SK-N-SH (cell line): ENCODE measurements around the gene GHDC. TPM values are rescaled to one million over a fixed set of nuclear protein-coding genes. Genes with fewer than 3 reads are reported as not detected.
"Not testable (repeated sequence)": the region's sequence is repeated elsewhere in the genome, so short reads cannot be mapped to it uniquely, and the experiment has no call there.

Experiments used
- CTCF ChIA-PET: fragments of 300-600, 350-600 bp; formaldehyde crosslinking; extraction: SDS; loops from one replicate; lab custom pipeline; 2021; lab: Yijun Ruan, JAX
- POLR2A ChIA-PET: fragments of 350-600 bp; sonication (Branson Sonifier 250); formaldehyde crosslinking; extraction: SDS; loops from one replicate; lab custom pipeline; 2020; ENCODE audit warnings: antibody characterized with exemption, inconsistent platforms; lab: Yijun Ruan, JAX
- DNase-seq: peaks from one replicate; pipeline ENCODE4 v3.0.0; 2012
- H2AFZ ChIP-seq: fragments of 200-600 bp; sonication (generic); 2 replicates; pipeline ENCODE4 v1.8.1; 2016; ENCODE audit warnings: antibody characterized with exemption, mild to moderate bottlenecking, low read depth
- H3F3A ChIP-seq: fragments of 200-600 bp; sonication (generic); replicated peaks from 2 replicates; pipeline ENCODE3; 2016; ENCODE audit warnings: antibody characterized with exemption, mild to moderate bottlenecking; ENCODE audit not compliant: insufficient read depth
- H3K27ac ChIP-seq, 2 experiments: fragments of 200-500 bp in 1 of 2; fragments of 200-600 bp in 1 of 2; sonication (Bioruptor generic) in 1 of 2; sonication (generic), shearing (Covaris generic) in 1 of 2; 2 replicates each; pipeline versions ENCODE4 v1.5.1 to v1.6.1; 2014 to 2016; ENCODE audit warnings: low read depth in 2 of 2, inconsistent platforms in 1 of 2, low read length in 1 of 2, mild to moderate bottlenecking in 1 of 2, mixed read lengths in 1 of 2
- H3K27me3 ChIP-seq: fragments of 200-600 bp; sonication (generic), shearing (Covaris generic); 2 replicates; pipeline ENCODE4 v1.6.1; 2016; ENCODE audit warnings: mixed run types; ENCODE audit not compliant: insufficient read depth
- H3K36me3 ChIP-seq, 2 experiments: fragments of 200-500 bp in 1 of 2; fragments of 200-600 bp in 1 of 2; sonication (Bioruptor generic) in 1 of 2; sonication (generic) in 1 of 2; replicated peaks in 1 of 2; 2 replicates each; pipeline versions ENCODE3 to v1.5.1; 2014 to 2016; ENCODE audit warnings: low read length in 1 of 2, mild to moderate bottlenecking in 1 of 2; ENCODE audit not compliant: insufficient read depth in 2 of 2, control insufficient read depth in 1 of 2
- H3K4me1 ChIP-seq, 2 experiments: fragments of 200-500 bp in 1 of 2; fragments of 200-600 bp in 1 of 2; sonication (Bioruptor generic) in 1 of 2; sonication (generic), shearing (Covaris generic) in 1 of 2; 2 replicates each; pipeline versions ENCODE4 v1.5.1 to v1.6.1; 2014 to 2016; ENCODE audit warnings: low read depth in 1 of 2, low read length in 1 of 2, mixed run types in 1 of 2; ENCODE audit not compliant: insufficient read depth in 2 of 2, control insufficient read depth in 1 of 2
- H3K4me2 ChIP-seq: fragments of 200-600 bp; sonication (generic), shearing (Covaris generic); 2 replicates; pipeline ENCODE4 v1.6.1; 2017; ENCODE audit warnings: mixed run types
- H3K4me3 ChIP-seq, 2 experiments: fragments of 200-500 bp in 1 of 2; fragments of 200-600 bp in 1 of 2; sonication (Bioruptor generic) in 1 of 2; sonication (generic), shearing (Covaris generic) in 1 of 2; 2 replicates each; pipeline versions ENCODE4 v1.5.1 to v1.8.1; 2014 to 2016; ENCODE audit warnings: low read depth in 2 of 2, inconsistent platforms in 1 of 2, low read length in 1 of 2, mild to moderate bottlenecking in 1 of 2, mixed read lengths in 1 of 2, moderate library complexity in 1 of 2
- H3K79me2 ChIP-seq: fragments of 200-600 bp; sonication (generic); 2 replicates; pipeline ENCODE4 v1.8.1; 2017; ENCODE audit warnings: mild to moderate bottlenecking; ENCODE audit not compliant: insufficient read depth
- H3K9ac ChIP-seq: fragments of 200-600 bp; sonication (generic); 2 replicates; pipeline ENCODE4 v1.6.1; 2017; ENCODE audit warnings: mixed run types
- H3K9me2 ChIP-seq: fragments of 200-600 bp; sonication (generic); 2 replicates; pipeline ENCODE4 v1.6.1; 2017; ENCODE audit warnings: mixed run types
- H3K9me3 ChIP-seq: fragments of 200-600 bp; sonication (generic); 2 replicates; pipeline ENCODE4 v1.6.1; 2017; ENCODE audit warnings: mixed run types, mild to moderate bottlenecking, moderate library complexity
- H4K20me1 ChIP-seq: fragments of 200-600 bp; sonication (generic); 2 replicates; pipeline ENCODE4 v1.6.1; 2017; ENCODE audit warnings: mild to moderate bottlenecking, mixed run types; ENCODE audit not compliant: insufficient read depth
- CHD2 ChIP-seq: fragments of 150-350 bp; IDR thresholded peaks from 2 replicates; pipeline ENCODE4 v1.6.1; 2018; ENCODE audit warnings: low read length; ENCODE audit not compliant: partially characterized antibody
- CTCF ChIP-seq: fragments of 200-600 bp; sonication (generic); IDR thresholded peaks from 2 replicates; pipeline ENCODE4 v1.6.1; 2017; ENCODE audit warnings: antibody characterized with exemption, mild to moderate bottlenecking, moderate library complexity
- FOSL2 ChIP-seq: IDR thresholded peaks from 2 replicates; pipeline ENCODE4 v1.4.0; 2012; ENCODE audit warnings: low read depth, mild to moderate bottlenecking, moderate library complexity, borderline replicate concordance
- FOXM1 ChIP-seq: IDR thresholded peaks from 2 replicates; pipeline ENCODE4 v1.4.0; 2012; ENCODE audit warnings: low read depth, mild to moderate bottlenecking
- IRF3 ChIP-seq: fragments of 150-350 bp; IDR thresholded peaks from 2 replicates; pipeline ENCODE4 v1.6.1; 2016; ENCODE audit warnings: mild to moderate bottlenecking, low read depth, low read length
- JUND ChIP-seq: IDR thresholded peaks from 2 replicates; pipeline ENCODE4 v1.4.0; 2012
- MEF2A ChIP-seq: IDR thresholded peaks from 2 replicates; pipeline ENCODE4 v1.4.0; 2012; ENCODE audit warnings: low read depth, borderline replicate concordance
- PBX3 ChIP-seq: IDR thresholded peaks from 2 replicates; pipeline ENCODE4; 2012
- POLR2AphosphoS5 ChIP-seq: IDR thresholded peaks from 2 replicates; pipeline ENCODE4 v1.6.1; 2012; ENCODE audit warnings: low read depth, low read length
- RFX5 ChIP-seq: IDR thresholded peaks from 2 replicates; pipeline ENCODE4 v1.6.1; 2012; ENCODE audit warnings: mild to moderate bottlenecking, improper control_type of control experiment, low read length
- SMC3 ChIP-seq: IDR thresholded peaks from 2 replicates; pipeline ENCODE4 v1.6.1; 2012; ENCODE audit warnings: low read depth, low read length, improper control_type of control experiment
- TAF1 ChIP-seq: IDR thresholded peaks from 2 replicates; pipeline ENCODE4 v1.6.1; 2012; ENCODE audit warnings: low read depth, mild to moderate bottlenecking, low read length, moderate library complexity, borderline replicate concordance
- TCF12 ChIP-seq: IDR thresholded peaks from 2 replicates; pipeline ENCODE4 v1.4.0; 2012
- ZBTB33 ChIP-seq: IDR thresholded peaks from 2 replicates; pipeline ENCODE4 v1.4.0; 2012; ENCODE audit warnings: low read depth, borderline replicate concordance
- WGBS: methylation state at CpG from one replicate; pipeline ENCODE4 v1.1.6; 2017; ENCODE audit warnings: low lambda C conversion rate; 5-methylcytosine and 5-hydroxymethylcytosine counted together
- polyA plus RNA-seq, 3 experiments: library from polyadenylated mRNA; depleted of rRNA; stranded (reverse); fragments of >200 nt; gene quantifications; 2 replicates each; pipeline ENCODE4 v1.2.3, GENCODE V29; 2012

Gene GHDC
- polyA plus RNA-seq, 1 of the 3 experiments (the other 2 are of a cell fraction) = 15.8 TPM

- 97% methylated on average over 6 of the region's 6 CpGs for WGBS
- no peak for DNase-seq
- CTCF ChIA-PET = no interaction called here
Observed at GRCh38 chr17:42210046-42210445, 15.8 kb upstream of the GHDC start.

GRCh38 chr17:42206153-42206612 lies 11.9 kb upstream of the GHDC start:
- H3K9ac ChIP-seq, H3K9me2 ChIP-seq, H3K4me2 ChIP-seq, H3K79me2 ChIP-seq, H3F3A ChIP-seq, H4K20me1 ChIP-seq, H2AFZ ChIP-seq, DNase-seq, H3K9me3 ChIP-seq, H3K4me3 ChIP-seq, H3K4me1 ChIP-seq, H3K27ac ChIP-seq, POLR2A ChIA-PET, H3K27me3 ChIP-seq: not testable (repeated sequence)
- CTCF ChIA-PET = interaction anchor here (0.9 to 1.5 kb wide), 2 partner anchors 16 to 23 kb away, joined by 4 to 7 read pairs; no protein-coding TSS in a partner anchor
- 87% methylated on average over 8 of the region's 8 CpGs for WGBS
- H3K36me3 ChIP-seq = peaks cover 16 to 47% of the 10 kb centered on the region in 2 experiments

More at GRCh38 chr17:42210046-42210445, 15.8 kb upstream of the GHDC start:
- Histone ChIP-seq H3K27me3 (no peaks in the 10 kb centered on the region), H3F3A (no peaks in the 10 kb centered on the region), H3K79me2 (no peaks in the 10 kb centered on the region), H3K4me2 (no peak overlapping the region), H3K4me1 (no peaks in the 10 kb centered on the region), H2AFZ (no peak overlapping the region), H3K4me3 (no peak overlapping the region), H3K36me3 (peaks cover 21 to 60% of the 10 kb centered on the region in 2 experiments), H3K27ac (no peak overlapping the region), H3K9ac (no peak overlapping the region), H4K20me1 (no peaks in the 10 kb centered on the region), H3K9me2 (no peaks in the 10 kb centered on the region), H3K9me3 (no peaks in the 10 kb centered on the region)
- no peak for TF ChIP-seq TAF1
- POLR2A ChIA-PET = no interaction called here

GRCh38 chr17:42203354-42203753 lies 9.1 kb upstream of the GHDC start:
- POLR2A ChIA-PET = no interaction called here
- TF ChIP-seq RFX5 (no peak), TCF12 (no peak), FOSL2 (no peak), CHD2 (no peak), PBX3 (no peak), IRF3 (no peak), FOXM1 (no peak), ZBTB33 (no peak), SMC3 (no peak), MEF2A (no peak), JUND (no peak), CTCF (no peak), POLR2AphosphoS5 (no peak)

More at GRCh38 chr17:42203354-42203753, 9.1 kb upstream of the GHDC start:
- Histone ChIP-seq H3K4me3 (no peak overlapping the region), H3K36me3 (peaks cover 10 to 25% of the 10 kb centered on the region in 2 experiments), H3F3A (no peaks in the 10 kb centered on the region), H3K9ac (no peak overlapping the region), H3K79me2 (no peaks in the 10 kb centered on the region), H4K20me1 (no peaks in the 10 kb centered on the region), H3K27me3 (no peaks in the 10 kb centered on the region), H3K27ac (no peak overlapping the region), H3K4me2 (no peak overlapping the region), H3K4me1 (peaks cover 0 to 12% of the 10 kb centered on the region in 2 experiments; a peak in 1 of 4 replicates), H3K9me2 (no peaks in the 10 kb centered on the region), H3K9me3 (no peaks in the 10 kb centered on the region), H2AFZ (no peak overlapping the region)
- CTCF ChIA-PET = interaction anchor here (1.0 to 2.4 kb wide), 3 partner anchors 19 to 109 kb away, joined by 3 to 10 read pairs (median 3); no protein-coding TSS in a partner anchor
- WGBS = 89% methylated on average over 2 of the region's 2 CpGs
- DNase-seq = no peak
